HepG2 (cell line): ENCODE results near the gene MLLT11. TPM values are rescaled to one million over a fixed set of nuclear protein-coding genes. Genes with fewer than 3 reads are reported as not detected.
A peak's percentile ranks its signal among the peaks of the same experiment; 100 is the strongest.

Experiments
- AKNA ChIP-seq: sonication (generic); formaldehyde crosslinking; IDR thresholded peaks from 2 replicates; pipeline ENCODE4 v1.4.0; 2020; ENCODE audit warnings: missing genetic modification reagents, borderline replicate concordance
- CHCHD3 ChIP-seq: sonication (generic); formaldehyde crosslinking; IDR thresholded peaks from 2 replicates; pipeline ENCODE4 v1.8.0; 2022; ENCODE audit warnings: mild to moderate bottlenecking, missing genetic modification reagents, moderate library complexity
- FOSL2 ChIP-seq: sonication (generic); formaldehyde crosslinking; IDR thresholded peaks from 2 replicates; pipeline ENCODE4 v1.4.0; 2020; ENCODE audit warnings: missing genetic modification reagents
- FOXA1 ChIP-seq, 2 experiments: fragments of 450-650 bp in 1 of 2; sonication (generic) in 1 of 2; formaldehyde crosslinking in 1 of 2; IDR thresholded peaks; 2 replicates each; pipeline versions ENCODE4 v1.4.0 to v1.6.1; 2016 to 2020; ENCODE audit warnings: missing genetic modification reagents in 1 of 2
- FOXC1 ChIP-seq: sonication (generic); formaldehyde crosslinking; IDR thresholded peaks from 2 replicates; pipeline ENCODE4 v1.8.0; 2022; ENCODE audit warnings: mild to moderate bottlenecking, missing genetic modification reagents, borderline replicate concordance
- MIER3 ChIP-seq: IDR thresholded peaks from 2 replicates; pipeline ENCODE4 v1.6.1; 2016; ENCODE audit warnings: missing compliant biosample characterization, borderline replicate concordance
- SSRP1 ChIP-seq: IDR thresholded peaks from 2 replicates; pipeline ENCODE4 v1.6.1; 2016; ENCODE audit warnings: control low read depth
- ZBTB33 ChIP-seq: sonication (generic); formaldehyde crosslinking; IDR thresholded peaks from 2 replicates; pipeline ENCODE4 v1.4.0; 2020; ENCODE audit warnings: missing genetic modification reagents
- ZBTB34 ChIP-seq: sonication (generic); formaldehyde crosslinking; IDR thresholded peaks from 2 replicates; pipeline ENCODE4 v1.8.0; 2022; ENCODE audit warnings: mild to moderate bottlenecking, missing genetic modification reagents
- ZFY ChIP-seq: sonication (generic); formaldehyde crosslinking; IDR thresholded peaks from 2 replicates; pipeline ENCODE4 v1.4.0; 2020; ENCODE audit warnings: missing genetic modification reagents
- ZNF441 ChIP-seq: sonication (generic); formaldehyde crosslinking; IDR thresholded peaks from 2 replicates; pipeline ENCODE4 v1.7.0; 2021; ENCODE audit warnings: missing genetic modification reagents, borderline replicate concordance
- ZNF772 ChIP-seq: sonication (generic); formaldehyde crosslinking; IDR thresholded peaks from 2 replicates; pipeline ENCODE4 v1.5.0; 2020; ENCODE audit warnings: mild to moderate bottlenecking, missing genetic modification reagents
- polyA plus RNA-seq, 8 experiments: library from polyadenylated mRNA; depleted of rRNA in 3 of 8; stranded (reverse) in 7 of 8; unstranded in 1 of 8; fragments of >200 nt; fragmentation: Illumina TruSeq in 4 of 8; extraction: Trizol in 4 of 8; gene quantifications; 2 replicates each; pipeline versions ENCODE4 v1.2.1 to v1.2.3, GENCODE V29; 2011 to 2016; ENCODE audit warnings: low read depth in 4 of 8, missing spikeins in 1 of 8, mixed read lengths in 1 of 8; ENCODE audit not compliant: insufficient read depth in 1 of 8
- total RNA-seq, 5 experiments: library from RNA; depleted of rRNA; stranded (reverse); fragments of >200 nt; fragmentation: Illumina TruSeq; extraction: Trizol; gene quantifications; 2 replicates each; pipeline ENCODE4 v1.2.3, GENCODE V29; 2016; ENCODE audit warnings: low read depth in 1 of 5
- TF ChIP-seq, protein P1 (sequence below): sonication (generic); formaldehyde crosslinking; IDR thresholded peaks from 2 replicates; pipeline ENCODE4 v1.4.0; 2020; ENCODE audit warnings: missing genetic modification reagents
- TF ChIP-seq, protein P2 (sequence below): sonication (generic); formaldehyde crosslinking; IDR thresholded peaks from 2 replicates; pipeline ENCODE4 v1.8.0; 2022; ENCODE audit warnings: mild to moderate bottlenecking, missing genetic modification reagents; ENCODE audit not compliant: insufficient replicate concordance

The MLLT11 gene
- total and polyA plus RNA-seq, 2 of the 13 experiments (the other 11 are each of a cell fraction or from before 2014, with no cell fraction given) = 0.21 to 0.22 TPM

DNA sequence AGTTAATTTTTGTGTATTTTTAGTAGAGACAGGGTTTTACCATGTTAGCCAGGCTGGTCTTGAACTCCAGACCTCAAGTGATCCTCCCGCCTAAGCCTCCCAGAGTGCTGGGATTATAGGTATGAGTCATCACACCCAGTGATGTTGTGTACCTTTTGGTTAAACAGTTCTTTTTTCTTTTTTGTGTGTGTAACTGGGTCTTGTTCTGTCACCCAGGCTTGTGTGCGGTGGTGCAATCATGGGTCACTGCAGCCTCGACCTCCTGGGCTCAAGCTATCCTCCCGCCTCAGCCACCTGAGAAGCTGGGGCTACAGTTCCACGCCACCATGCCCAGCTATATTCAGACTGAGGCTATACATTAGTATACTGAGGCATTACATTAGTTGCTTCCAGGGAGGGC is 48.1 kb downstream of the MLLT11 start (continued):
- TF ChIP-seq ZBTB33 (no peak), ZFY (no peak), ZNF772 (CRISPR knock-in tag) (no peak), SSRP1 (CRISPR knock-in tag) (no peak), MIER3 (peak; percentile 47; the same call in 1 of the 2 replicates), AKNA (CRISPR knock-in tag) (no peak), ZBTB34 (CRISPR knock-in tag) (no peak), FOSL2 (CRISPR knock-in tag) (peak; percentile 99), FOXC1 (CRISPR knock-in tag) (no peak), CHCHD3 (CRISPR knock-in tag) (no peak), ZNF441 (no peak), FOXA1 (IDR thresholded peaks at IDR 0.05) (no peak), FOXA1 (CRISPR knock-in tag; IDR thresholded peaks at IDR 0.05) (peak; percentile 45; the same call in 1 of the 2 replicates)
- TF ChIP-seq, protein P1, sequence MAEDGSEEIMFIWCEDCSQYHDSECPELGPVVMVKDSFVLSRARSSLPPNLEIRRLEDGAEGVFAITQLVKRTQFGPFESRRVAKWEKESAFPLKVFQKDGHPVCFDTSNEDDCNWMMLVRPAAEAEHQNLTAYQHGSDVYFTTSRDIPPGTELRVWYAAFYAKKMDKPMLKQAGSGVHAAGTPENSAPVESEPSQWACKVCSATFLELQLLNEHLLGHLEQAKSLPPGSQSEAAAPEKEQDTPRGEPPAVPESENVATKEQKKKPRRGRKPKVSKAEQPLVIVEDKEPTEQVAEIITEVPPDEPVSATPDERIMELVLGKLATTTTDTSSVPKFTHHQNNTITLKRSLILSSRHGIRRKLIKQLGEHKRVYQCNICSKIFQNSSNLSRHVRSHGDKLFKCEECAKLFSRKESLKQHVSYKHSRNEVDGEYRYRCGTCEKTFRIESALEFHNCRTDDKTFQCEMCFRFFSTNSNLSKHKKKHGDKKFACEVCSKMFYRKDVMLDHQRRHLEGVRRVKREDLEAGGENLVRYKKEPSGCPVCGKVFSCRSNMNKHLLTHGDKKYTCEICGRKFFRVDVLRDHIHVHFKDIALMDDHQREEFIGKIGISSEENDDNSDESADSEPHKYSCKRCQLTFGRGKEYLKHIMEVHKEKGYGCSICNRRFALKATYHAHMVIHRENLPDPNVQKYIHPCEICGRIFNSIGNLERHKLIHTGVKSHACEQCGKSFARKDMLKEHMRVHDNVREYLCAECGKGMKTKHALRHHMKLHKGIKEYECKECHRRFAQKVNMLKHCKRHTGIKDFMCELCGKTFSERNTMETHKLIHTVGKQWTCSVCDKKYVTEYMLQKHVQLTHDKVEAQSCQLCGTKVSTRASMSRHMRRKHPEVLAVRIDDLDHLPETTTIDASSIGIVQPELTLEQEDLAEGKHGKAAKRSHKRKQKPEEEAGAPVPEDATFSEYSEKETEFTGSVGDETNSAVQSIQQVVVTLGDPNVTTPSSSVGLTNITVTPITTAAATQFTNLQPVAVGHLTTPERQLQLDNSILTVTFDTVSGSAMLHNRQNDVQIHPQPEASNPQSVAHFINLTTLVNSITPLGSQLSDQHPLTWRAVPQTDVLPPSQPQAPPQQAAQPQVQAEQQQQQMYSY = no peak
- TF ChIP-seq, protein P2, sequence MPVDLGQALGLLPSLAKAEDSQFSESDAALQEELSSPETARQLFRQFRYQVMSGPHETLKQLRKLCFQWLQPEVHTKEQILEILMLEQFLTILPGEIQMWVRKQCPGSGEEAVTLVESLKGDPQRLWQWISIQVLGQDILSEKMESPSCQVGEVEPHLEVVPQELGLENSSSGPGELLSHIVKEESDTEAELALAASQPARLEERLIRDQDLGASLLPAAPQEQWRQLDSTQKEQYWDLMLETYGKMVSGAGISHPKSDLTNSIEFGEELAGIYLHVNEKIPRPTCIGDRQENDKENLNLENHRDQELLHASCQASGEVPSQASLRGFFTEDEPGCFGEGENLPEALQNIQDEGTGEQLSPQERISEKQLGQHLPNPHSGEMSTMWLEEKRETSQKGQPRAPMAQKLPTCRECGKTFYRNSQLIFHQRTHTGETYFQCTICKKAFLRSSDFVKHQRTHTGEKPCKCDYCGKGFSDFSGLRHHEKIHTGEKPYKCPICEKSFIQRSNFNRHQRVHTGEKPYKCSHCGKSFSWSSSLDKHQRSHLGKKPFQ (CRISPR knock-in tag) = no peak
